Sciatic nerve (tissue), 2 donors: ENCODE data around the gene FDXACB1. TPM values are rescaled to one million over a fixed set of nuclear protein-coding genes. Genes with fewer than 3 reads are reported as not detected.
A peak's percentile ranks its signal among the peaks of the same experiment; 100 is the strongest.

Experiments
- ATAC-seq: fragments of 200-7000 bp; cut with Tn5 transposase; one replicate; pipeline ENCODE4 v1.9.1; 2020; ENCODE audit warnings: mild to moderate bottlenecking, moderate library complexity
- DNase-seq: peaks from one replicate; pipeline ENCODE4 v3.0.0-alpha.2; 2020; ENCODE audit warnings: low spot score
- intact Hi-C: fragments of 100-400 bp; cut with DNase I; formaldehyde crosslinking; loops from one replicate; pipeline ENCODE4 v1.14.2; 2022
- total RNA-seq: library from RNA; stranded (reverse); fragmentation: NEBNext Ultra II Directional; extraction: Animal tissue kit (Norgen Biotek cat#: 25700); gene quantifications from one replicate; pipeline ENCODE4 v1.2.1, GENCODE V29; 2021
- donor health status: DM: no; HTN: no; CAD: no.
- donor health status: DM: no; HTN: no; CAD: no.

The FDXACB1 gene, protein sequence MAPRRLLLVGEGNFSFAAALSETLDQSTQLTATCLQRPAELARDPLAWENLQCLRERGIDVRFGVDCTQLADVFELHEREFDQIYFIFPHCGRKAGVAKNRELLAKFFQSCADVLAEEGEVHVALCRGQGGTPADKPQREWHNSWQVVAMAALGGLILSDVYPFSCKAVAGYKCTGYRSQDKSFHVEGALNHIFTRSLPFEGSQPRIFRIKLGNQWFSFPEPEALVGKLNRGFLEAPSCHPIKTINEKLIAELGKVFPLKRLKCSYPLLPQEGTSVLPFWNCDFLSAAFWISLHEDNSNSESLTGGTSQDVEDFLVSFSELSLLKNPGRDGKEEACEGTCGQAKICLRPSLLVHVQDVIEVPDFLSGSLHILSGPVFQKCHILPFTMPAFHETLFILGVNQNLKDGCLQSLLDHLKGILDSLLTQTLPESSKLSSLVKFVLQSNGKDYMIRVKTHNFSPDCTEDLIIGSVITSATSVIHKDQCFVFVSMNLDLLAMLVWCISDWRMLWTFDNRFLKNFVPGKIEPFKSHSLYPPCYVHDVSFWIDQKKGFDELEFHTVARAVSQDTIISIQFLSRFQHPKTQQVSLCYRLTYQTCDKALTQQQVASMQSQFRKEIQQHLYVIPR
- total RNA-seq, result 1.7 TPM

DNA sequence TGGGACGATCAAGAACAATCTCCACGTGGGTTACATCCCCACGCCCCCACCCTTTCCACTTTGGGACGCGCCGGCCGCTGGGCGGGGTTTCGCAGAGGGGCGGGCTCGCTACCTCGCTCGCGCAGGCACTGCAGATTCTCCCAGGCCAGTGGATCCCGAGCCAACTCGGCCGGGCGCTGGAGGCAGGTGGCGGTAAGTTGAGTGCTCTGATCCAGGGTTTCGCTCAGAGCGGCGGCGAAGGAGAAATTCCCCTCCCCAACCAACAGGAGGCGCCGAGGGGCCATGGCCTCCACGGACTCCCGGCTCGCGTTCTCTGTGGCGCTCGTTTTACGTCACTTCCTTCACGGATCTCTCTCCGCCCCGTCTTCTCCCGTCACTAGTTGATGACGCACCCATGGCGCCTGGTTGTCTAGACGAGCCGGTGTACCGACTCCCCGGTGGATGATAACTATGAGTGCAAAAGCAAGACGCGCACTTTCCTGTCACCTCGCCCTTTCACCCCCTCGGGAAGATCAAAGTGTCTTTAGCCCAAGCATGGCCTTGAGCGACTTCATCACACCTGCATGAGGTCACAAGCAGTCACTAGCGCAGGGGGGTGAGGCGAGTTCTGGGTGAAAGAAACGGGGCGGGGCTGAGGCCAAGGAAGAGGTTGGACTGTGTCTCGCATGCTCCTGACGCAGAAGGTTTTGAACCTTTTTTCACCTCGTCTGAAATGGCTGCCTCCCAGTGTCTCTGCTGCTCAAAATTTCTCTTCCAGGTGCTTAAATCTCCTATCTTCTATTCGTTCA, at the start of gene FDXACB1, which contains the start of gene CFAP68:
Gene FDXACB1 (minus strand): TSS at position 317 of the 788 bp plus-strand sequence. CDS start 33 bp downstream, at position 284.
Gene CFAP68 (plus strand): TSS at position 693 of the 788 bp plus-strand sequence. CDS start 20 bp downstream, at position 713.
- peak; percentile 98 for ATAC-seq
- intact Hi-C loops, result loop anchor here (5.0 kb wide), 1 partner anchor 103 kb away; no protein-coding TSS in a partner anchor
- DNase-seq, result peak; percentile 97

DNA sequence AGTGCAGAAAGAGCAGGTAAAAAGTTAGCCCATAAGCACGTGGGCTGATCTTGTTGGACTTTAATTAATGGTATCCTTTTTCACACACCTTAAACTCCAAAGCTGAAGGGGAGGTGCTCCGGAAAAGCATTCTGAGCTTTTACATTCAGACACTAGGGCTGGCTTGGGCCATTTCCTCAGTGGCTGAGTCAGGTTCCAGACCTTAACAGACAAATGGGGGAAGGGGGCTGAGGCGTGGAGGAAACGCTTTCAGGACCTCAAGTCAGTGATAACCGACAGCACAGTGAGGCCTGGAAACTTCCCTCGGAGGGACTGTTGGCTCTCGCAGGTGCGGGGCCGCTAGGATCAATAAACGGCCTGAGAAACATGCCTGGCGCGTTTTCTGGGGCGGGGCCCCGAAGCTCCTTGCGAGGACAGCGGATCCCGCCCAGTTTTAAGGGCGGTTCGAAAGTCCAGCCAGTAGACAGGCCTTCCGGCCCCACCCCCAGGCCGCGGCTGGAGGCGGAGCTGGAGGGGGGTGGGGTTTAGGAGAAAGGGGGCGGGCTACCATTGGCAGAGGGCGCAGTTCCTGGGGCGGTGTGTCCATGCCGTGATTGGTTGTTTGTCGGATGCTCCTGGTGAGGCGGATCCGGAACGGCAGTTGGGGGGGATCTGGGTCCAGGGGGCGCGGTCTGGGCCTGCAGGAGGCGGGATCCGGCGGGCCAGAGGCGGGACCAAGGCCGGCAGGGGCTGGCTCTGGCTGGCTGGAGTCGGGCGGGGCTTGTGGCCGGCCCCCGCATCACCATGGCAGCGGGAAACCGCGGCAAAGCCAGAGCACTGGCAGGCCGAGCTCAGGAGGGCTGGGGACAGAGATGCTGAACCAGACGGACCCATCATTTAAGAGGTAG, 47.8 kb upstream of the FDXACB1 start:
- intact Hi-C loops, result no loop called here
- ATAC-seq (peak; percentile 96), DNase-seq (peak; percentile 97)

GRCh38 chr11:111925953-111926352, 47.0 kb upstream of the FDXACB1 start:
- DNase-seq (no peak), ATAC-seq (no peak)
- intact Hi-C loops, result no loop called here

GRCh38 chr11:111923951-111924350, 45.0 kb upstream of the FDXACB1 start:
- DNase-seq, result no peak
- ATAC-seq, result no peak
- intact Hi-C loops, result no loop called here

DNA sequence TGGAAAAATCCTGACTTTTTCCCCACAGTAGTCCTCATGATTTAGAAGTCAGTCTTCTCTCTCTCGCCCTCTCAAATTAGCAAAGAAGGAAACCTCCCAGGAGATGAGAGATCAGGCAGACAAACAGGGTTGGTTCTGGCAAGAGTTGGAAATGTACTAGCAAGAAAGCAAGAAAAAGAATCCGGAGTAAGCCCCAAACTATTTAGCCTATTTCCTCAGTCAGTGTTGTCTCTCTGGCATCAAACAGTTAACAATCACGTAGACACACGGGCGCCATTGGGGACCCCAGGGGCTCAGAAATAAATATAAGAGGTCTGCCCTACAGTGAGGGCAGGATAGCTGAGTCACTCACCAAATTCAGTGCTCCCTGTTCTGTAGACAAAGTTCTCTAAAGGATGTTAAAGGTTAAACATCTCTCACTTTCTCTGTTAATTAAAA, 44.4 kb upstream of the FDXACB1 start:
- DNase-seq (no peak), ATAC-seq (peak; percentile 15)
- intact Hi-C loops, result no loop called here

GRCh38 chr11:111922803-111923202, 43.8 kb upstream of the FDXACB1 start:
- intact Hi-C loops, result no loop called here
- ATAC-seq (peak; percentile 47), DNase-seq (no peak)

DNA sequence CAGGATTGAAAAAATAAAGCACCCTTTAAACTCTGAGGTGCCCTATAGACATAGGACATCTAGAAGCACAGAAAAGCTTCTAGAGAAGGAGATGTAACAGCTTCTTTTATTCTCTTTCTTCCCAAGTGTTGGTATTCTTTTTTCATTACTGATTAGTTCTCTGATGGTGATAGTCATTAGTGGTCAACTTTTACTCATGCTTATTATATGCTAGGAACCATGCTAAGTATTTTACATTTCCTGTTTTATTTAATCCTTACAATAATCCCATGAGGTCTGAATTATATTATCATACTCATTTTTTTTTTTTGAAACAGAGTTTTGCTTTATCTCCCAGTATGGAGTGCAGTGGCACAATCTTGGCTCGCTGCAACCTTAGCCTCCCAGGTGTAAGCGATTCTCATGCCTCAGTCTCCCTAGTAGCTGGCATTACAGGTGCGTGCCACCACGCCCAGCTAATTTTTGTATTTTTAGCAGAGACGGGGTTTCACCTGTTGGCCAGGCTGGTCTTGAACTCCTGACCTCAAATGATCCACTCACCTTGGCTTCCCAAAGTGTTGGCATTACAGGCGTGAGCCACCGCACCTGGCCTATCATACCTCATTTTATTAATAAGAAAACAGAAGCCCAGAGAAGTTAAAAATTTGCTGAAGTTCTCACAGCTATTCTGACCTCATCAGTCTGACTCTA, 42.7 kb upstream of the FDXACB1 start:
- DNase-seq (no peak), ATAC-seq (no peak)
- intact Hi-C loops, result no loop called here

DNA sequence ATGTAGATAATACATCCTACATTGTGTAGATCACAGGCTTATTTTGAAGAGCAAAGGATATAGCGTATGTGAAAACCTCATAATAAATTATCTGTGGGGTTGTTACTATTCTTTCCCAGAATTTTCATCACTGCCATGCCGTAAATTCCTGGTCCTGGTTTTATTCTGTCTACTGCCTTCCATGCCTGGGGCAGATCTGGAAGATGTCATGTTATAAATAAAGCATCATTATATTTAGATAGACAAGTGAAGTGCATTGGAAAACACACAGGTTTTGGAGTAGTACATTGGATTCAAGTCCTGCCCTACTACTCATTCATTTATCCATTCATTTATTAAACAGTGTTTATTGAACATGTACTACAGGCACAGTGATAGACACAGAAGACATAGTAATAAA, 41.9 kb upstream of the FDXACB1 start:
- intact Hi-C loops, result no loop called here
- ATAC-seq (no peak), DNase-seq (no peak)

DNA sequence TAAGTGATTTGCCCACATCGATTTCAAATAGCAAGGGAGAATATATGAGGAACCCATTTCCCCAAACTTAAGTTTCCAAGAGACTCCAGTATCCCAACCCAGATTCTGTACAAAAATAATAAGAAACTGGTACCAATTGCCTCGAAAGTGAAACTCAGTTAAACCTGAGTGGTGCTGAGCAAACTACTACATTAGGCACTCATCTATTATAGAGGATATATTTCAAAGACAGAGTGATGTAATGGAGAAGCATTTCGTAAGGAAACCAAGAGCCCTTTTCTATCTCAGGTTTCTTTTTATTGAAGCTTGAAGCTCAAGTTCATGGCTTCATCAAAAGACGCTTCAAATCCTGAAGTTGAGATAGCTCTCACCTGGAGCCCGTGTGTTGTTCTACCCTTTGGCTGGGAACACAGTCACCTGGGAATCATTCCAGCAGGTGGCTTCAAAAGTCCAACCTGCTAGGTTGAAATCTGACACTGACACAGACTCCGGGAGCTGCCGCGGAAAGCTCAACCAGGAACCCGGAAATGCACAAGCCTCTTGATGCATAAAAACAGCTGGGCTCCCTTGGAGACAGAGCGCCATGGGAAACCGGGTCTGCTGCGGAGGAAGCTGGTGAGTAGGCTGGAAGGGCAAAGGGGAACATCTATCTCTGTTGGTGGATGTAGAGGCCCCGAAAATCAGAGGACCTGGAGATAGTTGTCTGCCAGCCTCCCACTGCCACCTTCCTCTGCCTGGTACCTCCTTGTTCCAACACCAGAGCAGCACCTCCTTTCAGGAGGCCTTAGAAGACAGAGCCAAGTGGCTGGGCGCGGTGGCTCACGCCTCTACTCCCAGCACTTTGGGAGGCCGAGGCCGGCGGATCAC, 39.7 kb upstream of the FDXACB1 start, which contains the start of gene C11orf52:
Gene C11orf52 (plus strand): TSS at position 524 of the 867 bp plus-strand sequence. CDS start 60 bp downstream, at position 584.
- ATAC-seq (no peak), DNase-seq (no peak)
- intact Hi-C loops, result no loop called here

- intact Hi-C loops, result no loop called here
- DNase-seq, result no peak
These were observed 38.8 kb upstream of the FDXACB1 start for GRCh38 chr11:111917788-111918187.

GRCh38 chr11:111917312-111917711, 38.3 kb upstream of the FDXACB1 start:
- no peak for ATAC-seq
- DNase-seq, result no peak

More at GRCh38 chr11:111917788-111918187, 38.8 kb upstream of the FDXACB1 start:
- ATAC-seq, result no peak

GRCh38 chr11:111916768-111917167, 37.8 kb upstream of the FDXACB1 start:
- intact Hi-C loops, result no loop called here
- no peak for ATAC-seq
- no peak for DNase-seq

More at GRCh38 chr11:111917312-111917711, 38.3 kb upstream of the FDXACB1 start:
- intact Hi-C loops, result no loop called here

DNA sequence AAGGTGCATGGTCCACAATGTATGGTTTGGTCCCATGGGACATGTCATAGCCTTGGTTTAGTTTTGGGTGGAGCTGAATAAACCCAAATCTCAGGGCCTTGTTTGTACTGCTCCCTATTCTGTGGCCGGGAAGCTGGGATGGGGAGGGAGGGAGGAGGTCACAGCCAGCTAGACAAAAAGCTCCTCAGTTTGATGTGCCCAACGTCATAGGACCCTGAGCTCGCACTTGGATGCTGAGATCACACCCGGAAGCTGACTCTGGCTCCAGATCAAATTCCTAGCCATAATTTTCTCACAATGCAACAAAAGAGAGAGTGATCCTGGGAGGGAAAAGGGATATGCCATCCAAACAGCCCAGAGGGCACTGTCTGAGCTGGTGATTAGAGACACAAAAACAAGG, 35.0 kb upstream of the FDXACB1 start:
- ATAC-seq, result peak; percentile 79
- DNase-seq, result peak; percentile 86
- intact Hi-C loops, result no loop called here

- intact Hi-C loops, result no loop called here
- DNase-seq, result peak; percentile 67
- ATAC-seq, result peak; percentile 64
These were observed 34.3 kb upstream of the FDXACB1 start for GRCh38 chr11:111913031-111913861.

DNA sequence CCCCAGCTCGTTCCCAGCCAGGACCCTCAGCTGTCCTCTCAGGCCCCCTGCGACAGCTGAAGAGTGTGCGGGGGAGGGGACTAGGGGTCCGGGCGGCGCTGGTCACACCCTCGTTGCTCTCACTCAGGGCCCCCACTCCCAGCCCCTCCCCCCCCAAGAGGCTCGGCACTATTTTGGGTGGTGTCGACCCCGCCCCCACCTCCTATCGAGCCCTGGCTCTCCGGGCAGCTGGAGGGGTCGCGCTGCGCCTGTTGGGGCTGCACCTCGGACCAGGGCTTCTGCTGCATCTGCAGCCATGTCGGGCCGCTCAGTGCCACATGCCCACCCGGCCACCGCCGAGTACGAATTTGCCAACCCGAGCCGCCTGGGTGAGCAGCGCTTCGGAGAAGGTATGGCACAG, 33.6 kb upstream of the FDXACB1 start, which contains the start of gene HSPB2:
Gene HSPB2 (plus strand): TSS at position 200 of the 400 bp plus-strand sequence. CDS start 96 bp downstream, at position 296.
- peak; percentile 18 for ATAC-seq
- intact Hi-C loops, result no loop called here
- peak; percentile 73 for DNase-seq
